Endothelial cell of umbilical vein (primary cell): ENCODE data around the gene CTSA. TPM values are rescaled to one million over a fixed set of nuclear protein-coding genes. Genes with fewer than 3 reads are reported as not detected.

Source experiments
- BruUV-seq: library from RNA; stranded (reverse); fragments of 400-500 nt; replicated peaks from 2 replicates; lab custom pipeline; 2021; lab: Mats Ljungman, UMichigan
- CTCF ChIA-PET: fragments of 300-600, 350-600 bp; sonication (Branson Sonifier 250); formaldehyde crosslinking; loops from one replicate; lab custom pipeline; 2021; ENCODE audit warnings: antibody characterized with exemption, inconsistent platforms; lab: Charles Lee
- POLR2A ChIA-PET: fragments of 300-600, 350-600 bp; sonication (Branson Sonifier 250); formaldehyde crosslinking; loops from one replicate; lab custom pipeline; 2021; ENCODE audit warnings: antibody characterized with exemption, inconsistent platforms; lab: Charles Lee
- DNase-seq: peaks from one replicate; pipeline ENCODE4 v3.0.0-alpha.2; 2011; ENCODE audit warnings: low read depth, low spot score
- FAIRE-seq: peaks from 2 replicates; lab custom pipeline; 2011; peaks lifted over from hg19 to GRCh38; lab: Jason Lieb, UNC
- H2AFZ ChIP-seq: 2 replicates; pipeline ENCODE4 v1.6.0; 2012; ENCODE audit warnings: low read depth, low read length, control low read depth, inconsistent platforms
- H3K27ac ChIP-seq: 2 replicates; pipeline ENCODE4 v1.5.1; 2011; ENCODE audit warnings: low read depth, mild to moderate bottlenecking, control low read depth, low read length, moderate library complexity; ENCODE audit not compliant: insufficient read depth
- H3K27me3 ChIP-seq, 2 experiments: 2 replicates each; pipeline versions ENCODE4 v1.6.0 to v1.6.1; 2011; ENCODE audit warnings: low read length in 2 of 2, mixed read lengths in 1 of 2; ENCODE audit not compliant: control insufficient read depth in 2 of 2, insufficient read depth in 2 of 2
- H3K36me3 ChIP-seq, 2 experiments: 2 replicates in 1 of 2; 3 replicates in 1 of 2; pipeline ENCODE4 v1.5.1; 2011; ENCODE audit warnings: low read length in 2 of 2, mild to moderate bottlenecking in 1 of 2, moderate library complexity in 1 of 2; ENCODE audit not compliant: control insufficient read depth in 2 of 2, insufficient read depth in 2 of 2; ENCODE audit errors: extremely low read depth in 1 of 2
- H3K4me1 ChIP-seq: 3 replicates; pipeline ENCODE4 v1.5.1; 2011; ENCODE audit warnings: mild to moderate bottlenecking, low read length; ENCODE audit not compliant: control insufficient read depth, insufficient read depth; ENCODE audit errors: extremely low read depth
- H3K4me2 ChIP-seq: 2 replicates; pipeline ENCODE4 v1.6.1; 2011; ENCODE audit warnings: low read length, control low read depth, mixed read lengths; ENCODE audit not compliant: insufficient read depth
- H3K4me3 ChIP-seq, 3 experiments: fragments of 200-600 bp in 1 of 3; sonication (generic), shearing (Covaris generic) in 1 of 3; replicated peaks in 1 of 3; 2 replicates each; pipeline ENCODE4 v1.5.1; 2011 to 2016; ENCODE audit warnings: control low read depth in 3 of 3, low read length in 3 of 3, mild to moderate bottlenecking in 2 of 3, inconsistent platforms in 1 of 3, low read depth in 1 of 3, moderate library complexity in 1 of 3; ENCODE audit not compliant: insufficient read depth in 1 of 3
- H3K79me2 ChIP-seq: 2 replicates; pipeline ENCODE4 v1.6.0; 2012; ENCODE audit warnings: low read length, inconsistent platforms; ENCODE audit not compliant: control insufficient read depth, insufficient read depth
- H3K9ac ChIP-seq: replicated peaks from 2 replicates; pipeline ENCODE3; 2011; ENCODE audit warnings: low read length, control low read depth; ENCODE audit not compliant: insufficient read depth; ENCODE audit errors: extremely low read depth
- H3K9me1 ChIP-seq: replicated peaks from 3 replicates; pipeline ENCODE4 v1.6.0; 2011; ENCODE audit warnings: mild to moderate bottlenecking, low read length; ENCODE audit not compliant: control insufficient read depth, insufficient read depth; ENCODE audit errors: extremely low read depth
- H3K9me3 ChIP-seq: replicated peaks from 2 replicates; pipeline ENCODE4 v1.5.1; 2012; ENCODE audit warnings: low read length, inconsistent platforms; ENCODE audit not compliant: control insufficient read depth, insufficient read depth
- H4K20me1 ChIP-seq: replicated peaks from 2 replicates; pipeline ENCODE3; 2011; ENCODE audit warnings: mild to moderate bottlenecking, low read length; ENCODE audit not compliant: control insufficient read depth, insufficient read depth; ENCODE audit errors: extremely low read depth
- EZH2 ChIP-seq: IDR thresholded peaks from 2 replicates; pipeline ENCODE4 v1.6.1; 2012; ENCODE audit warnings: borderline replicate concordance, low read depth, mild to moderate bottlenecking, moderate library complexity, low read length, inconsistent platforms; ENCODE audit not compliant: severe bottlenecking
- FOS ChIP-seq: IDR thresholded peaks from 2 replicates; pipeline ENCODE4 v1.6.1; 2011; ENCODE audit warnings: mild to moderate bottlenecking, low read length, moderate library complexity, borderline replicate concordance; ENCODE audit not compliant: insufficient read depth
- GATA2 ChIP-seq: IDR thresholded peaks from 2 replicates; pipeline ENCODE4 v1.7.0; 2011; ENCODE audit warnings: low read depth, mild to moderate bottlenecking, moderate library complexity, mixed read lengths, low read length; ENCODE audit not compliant: insufficient read length, insufficient read depth
- JUN ChIP-seq: IDR thresholded peaks from 2 replicates; pipeline ENCODE4 v1.6.1; 2011; ENCODE audit warnings: borderline replicate concordance, low read depth; ENCODE audit not compliant: insufficient read length, insufficient read depth
- MYC ChIP-seq: IDR thresholded peaks from one replicate; pipeline ENCODE4 v1.6.1; 2011; ENCODE audit warnings: mild to moderate bottlenecking, low read depth, low read length
- POLR2A ChIP-seq: IDR thresholded peaks from 2 replicates; pipeline ENCODE4 v1.6.1; 2012; ENCODE audit warnings: low read depth, mild to moderate bottlenecking, control low read depth, low read length
- POLR2AphosphoS5 ChIP-seq: IDR thresholded peaks from 2 replicates; pipeline ENCODE4 v1.6.1; 2012; ENCODE audit warnings: low read depth, mild to moderate bottlenecking, control low read depth, low read length, moderate library complexity; ENCODE audit not compliant: insufficient read depth
- dilution Hi-C: fragments of 300-500 bp; cut with MboI; formaldehyde crosslinking; loops from one replicate; pipeline ENCODE4 v1.15.0; 2019; ENCODE audit warnings: low sequenced_read_pairs; ENCODE audit not compliant: extremely low pct_ligation_motif_present
- intact Hi-C: fragments of 100-400 bp; cut with micrococcal nuclease; formaldehyde crosslinking; loops from one replicate; pipeline ENCODE4 v1.10.0; 2022
- polyA plus RNA-seq, 4 experiments: library from polyadenylated mRNA; depleted of rRNA in 3 of 4; stranded (reverse) in 3 of 4; unstranded in 1 of 4; fragments of >200 nt; gene quantifications; 2 replicates each; pipeline versions ENCODE4 v1.2.1 to v1.2.3, GENCODE V29; 2011 to 2012; ENCODE audit warnings: missing spikeins in 1 of 4
- total RNA-seq: library from RNA; stranded (reverse); gene quantifications from 2 replicates; pipeline ENCODE4 v1.2.3, GENCODE V29; 2021
- TF ChIP-seq, protein P1 (sequence below), 2 donors: IDR thresholded peaks; 1 replicate in 1 of 2; 2 replicates in 1 of 2; pipeline ENCODE4 v1.5.1; 2011; ENCODE audit warnings: low read length in 2 of 2, mild to moderate bottlenecking in 2 of 2, moderate library complexity in 2 of 2, control low read depth in 1 of 2, inconsistent platforms in 1 of 2, low read depth in 1 of 2; ENCODE audit not compliant: insufficient read depth in 1 of 2; ENCODE audit errors: extremely low read depth in 1 of 2
- TF ChIP-seq, protein P2 (sequence below): IDR thresholded peaks from 2 replicates; pipeline ENCODE4 v1.6.1; 2011; ENCODE audit not compliant: insufficient read depth, insufficient read length

Gene CTSA
- total and polyA plus RNA-seq, 2 donors (not counting 3 experiments of a cell fraction or from before 2014, with no cell fraction given) = 169 to 409 TPM

DNA sequence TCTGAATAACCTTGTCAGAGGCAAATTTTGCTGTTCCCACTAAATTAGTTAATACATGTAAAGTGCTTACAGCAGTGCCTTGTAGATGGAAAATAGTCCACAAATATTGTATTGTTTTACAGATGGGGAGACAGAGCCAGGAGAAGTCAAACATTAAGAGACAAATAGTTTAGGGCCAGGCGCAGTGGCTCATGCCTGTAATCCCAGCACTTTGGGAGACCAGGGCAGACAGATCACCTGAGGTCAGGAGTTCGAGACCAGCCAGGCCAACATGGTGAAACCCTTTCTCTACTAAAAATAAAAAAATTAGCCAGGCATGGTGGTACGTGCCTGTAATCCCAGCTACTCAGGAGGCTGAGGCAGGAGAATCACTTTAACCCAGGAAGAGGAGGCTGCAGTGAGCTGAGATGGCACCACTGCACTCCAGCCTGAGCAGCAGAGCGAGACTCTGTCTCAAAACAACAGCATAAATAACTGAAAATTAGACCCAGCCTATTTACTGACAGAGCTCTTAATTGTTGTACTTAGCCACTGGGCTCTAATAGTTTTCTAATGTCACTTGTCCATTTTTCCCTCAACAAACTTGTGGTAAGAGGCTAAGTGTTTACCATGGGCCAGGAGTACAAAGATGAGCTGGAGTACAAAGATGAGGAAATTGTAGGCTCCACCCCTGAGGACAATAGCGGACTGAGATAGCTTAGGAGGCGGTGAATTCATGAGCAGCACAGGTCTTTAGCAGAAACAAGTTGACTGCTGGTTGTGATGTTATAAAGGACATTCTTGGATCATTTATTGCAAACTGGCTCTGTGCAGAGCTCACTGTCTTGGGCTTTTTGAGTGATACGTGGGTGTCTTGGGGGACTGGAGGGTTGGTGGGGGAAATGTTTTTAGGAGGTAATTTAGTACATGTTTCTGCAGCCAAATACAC, 27.3 kb upstream of the CTSA start:
- ChIA-PET POLR2A (no interaction called here), CTCF (interaction anchor here (0.7 to 1.4 kb wide), 3 partner anchors 17 to 57 kb away, joined by 3 read pairs; partner anchors contain the start of gene ZSWIM1)
- Histone ChIP-seq H3K9me3 (no peaks in the 10 kb centered on the region), H3K9ac (no peak overlapping the region), H3K36me3 (no peaks in the 10 kb centered on the region), H2AFZ (no peak overlapping the region), H3K4me1 (peaks cover 3% of the 10 kb centered on the region), H3K4me2 (no peak overlapping the region), H3K9me1 (no peaks in the 10 kb centered on the region), H4K20me1 (no peaks in the 10 kb centered on the region), H3K27me3 (no peaks in the 10 kb centered on the region), H3K4me3 (no peak overlapping the region), H3K27ac (no peak overlapping the region), H3K79me2 (no peaks in the 10 kb centered on the region)
- intact Hi-C loops = no loop called here
- DNase-seq (no peak), FAIRE-seq (no peak)
- dilution Hi-C loops = no loop called here
- no peak for TF ChIP-seq GATA2
- no peak for TF ChIP-seq JUN
- no peak for TF ChIP-seq POLR2A
- TF ChIP-seq, protein P1, sequence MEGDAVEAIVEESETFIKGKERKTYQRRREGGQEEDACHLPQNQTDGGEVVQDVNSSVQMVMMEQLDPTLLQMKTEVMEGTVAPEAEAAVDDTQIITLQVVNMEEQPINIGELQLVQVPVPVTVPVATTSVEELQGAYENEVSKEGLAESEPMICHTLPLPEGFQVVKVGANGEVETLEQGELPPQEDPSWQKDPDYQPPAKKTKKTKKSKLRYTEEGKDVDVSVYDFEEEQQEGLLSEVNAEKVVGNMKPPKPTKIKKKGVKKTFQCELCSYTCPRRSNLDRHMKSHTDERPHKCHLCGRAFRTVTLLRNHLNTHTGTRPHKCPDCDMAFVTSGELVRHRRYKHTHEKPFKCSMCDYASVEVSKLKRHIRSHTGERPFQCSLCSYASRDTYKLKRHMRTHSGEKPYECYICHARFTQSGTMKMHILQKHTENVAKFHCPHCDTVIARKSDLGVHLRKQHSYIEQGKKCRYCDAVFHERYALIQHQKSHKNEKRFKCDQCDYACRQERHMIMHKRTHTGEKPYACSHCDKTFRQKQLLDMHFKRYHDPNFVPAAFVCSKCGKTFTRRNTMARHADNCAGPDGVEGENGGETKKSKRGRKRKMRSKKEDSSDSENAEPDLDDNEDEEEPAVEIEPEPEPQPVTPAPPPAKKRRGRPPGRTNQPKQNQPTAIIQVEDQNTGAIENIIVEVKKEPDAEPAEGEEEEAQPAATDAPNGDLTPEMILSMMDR (IDR thresholded peaks at IDR 0.05; ENCODE audit: extremely low read depth in 1 of 2, insufficient read depth in 1 of 2, low read depth in 1 of 2, low read length in 2 of 2) = no peak
- TF ChIP-seq MYC = no peak
- TF ChIP-seq, protein P2, sequence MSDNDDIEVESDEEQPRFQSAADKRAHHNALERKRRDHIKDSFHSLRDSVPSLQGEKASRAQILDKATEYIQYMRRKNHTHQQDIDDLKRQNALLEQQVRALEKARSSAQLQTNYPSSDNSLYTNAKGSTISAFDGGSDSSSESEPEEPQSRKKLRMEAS = no peak
- no peak for TF ChIP-seq POLR2AphosphoS5
- TF ChIP-seq FOS = no peak
- TF ChIP-seq EZH2 = no peak
- BruUV-seq = no TSS peak
